NB4 (cell line): ENCODE data around the gene CEMP1.

ENCODE experiments used
- TF ChIP-seq, protein P1 (sequence below): IDR thresholded peaks from one replicate; pipeline ENCODE4 v1.5.1; 2012; ENCODE audit warnings: low read depth, low read length
- TF ChIP-seq, protein P2 (sequence below): IDR thresholded peaks from 2 replicates; pipeline ENCODE4 v1.6.1; 2011; ENCODE audit warnings: low read depth, low read length

DNA sequence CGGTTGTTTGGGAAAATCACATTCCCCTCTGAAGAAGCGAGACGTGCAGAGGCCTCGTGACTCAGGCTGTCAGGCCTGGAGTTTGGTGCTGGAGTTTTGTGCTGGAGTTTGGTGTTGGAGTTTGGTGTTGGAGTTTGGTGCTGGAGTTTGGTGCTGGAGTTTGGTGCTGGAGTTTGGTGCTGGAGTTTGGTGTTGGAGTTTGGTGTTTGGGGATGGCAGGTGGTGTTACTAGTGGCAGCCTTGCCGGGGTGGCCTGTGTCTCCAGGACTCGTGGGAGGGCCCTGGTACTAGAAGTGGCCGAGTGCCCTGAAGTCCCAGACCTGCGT is 43.7 kb downstream of the CEMP1 start:
- TF ChIP-seq, protein P1, sequence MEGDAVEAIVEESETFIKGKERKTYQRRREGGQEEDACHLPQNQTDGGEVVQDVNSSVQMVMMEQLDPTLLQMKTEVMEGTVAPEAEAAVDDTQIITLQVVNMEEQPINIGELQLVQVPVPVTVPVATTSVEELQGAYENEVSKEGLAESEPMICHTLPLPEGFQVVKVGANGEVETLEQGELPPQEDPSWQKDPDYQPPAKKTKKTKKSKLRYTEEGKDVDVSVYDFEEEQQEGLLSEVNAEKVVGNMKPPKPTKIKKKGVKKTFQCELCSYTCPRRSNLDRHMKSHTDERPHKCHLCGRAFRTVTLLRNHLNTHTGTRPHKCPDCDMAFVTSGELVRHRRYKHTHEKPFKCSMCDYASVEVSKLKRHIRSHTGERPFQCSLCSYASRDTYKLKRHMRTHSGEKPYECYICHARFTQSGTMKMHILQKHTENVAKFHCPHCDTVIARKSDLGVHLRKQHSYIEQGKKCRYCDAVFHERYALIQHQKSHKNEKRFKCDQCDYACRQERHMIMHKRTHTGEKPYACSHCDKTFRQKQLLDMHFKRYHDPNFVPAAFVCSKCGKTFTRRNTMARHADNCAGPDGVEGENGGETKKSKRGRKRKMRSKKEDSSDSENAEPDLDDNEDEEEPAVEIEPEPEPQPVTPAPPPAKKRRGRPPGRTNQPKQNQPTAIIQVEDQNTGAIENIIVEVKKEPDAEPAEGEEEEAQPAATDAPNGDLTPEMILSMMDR, result no peak
- TF ChIP-seq, protein P2, sequence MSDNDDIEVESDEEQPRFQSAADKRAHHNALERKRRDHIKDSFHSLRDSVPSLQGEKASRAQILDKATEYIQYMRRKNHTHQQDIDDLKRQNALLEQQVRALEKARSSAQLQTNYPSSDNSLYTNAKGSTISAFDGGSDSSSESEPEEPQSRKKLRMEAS, result no peak
